ENCODE data around the gene DOCK1.
"Not testable (repeated sequence)": the region's sequence is repeated elsewhere in the genome, so short reads cannot be mapped to it uniquely, and the experiment has no call there.

DOCK1 gene

DNA sequence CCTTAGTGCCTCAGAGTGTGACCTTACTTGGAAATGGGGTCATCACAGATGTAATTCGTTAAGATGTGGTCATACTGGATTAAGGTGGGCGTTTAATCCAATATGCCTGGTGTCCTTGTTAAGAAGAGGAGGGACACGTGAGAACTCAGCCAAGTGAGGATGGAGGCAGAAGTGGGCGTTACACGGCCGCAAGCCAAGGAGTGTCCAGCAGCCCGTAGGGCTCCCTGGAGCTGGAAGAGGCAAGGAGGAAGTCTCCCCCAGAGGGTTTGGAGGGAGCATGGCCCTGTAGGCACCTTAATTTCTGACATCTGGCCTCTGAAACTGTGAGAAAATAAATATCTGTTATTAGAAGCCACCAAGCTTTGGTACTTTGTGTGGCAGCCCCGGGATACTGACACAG lies 21.3 kb downstream of the DOCK1 start:
- DNase-seq = no peak

GRCh38 chr10:126927799-126928198 lies 22.6 kb downstream of the DOCK1 start:
- no peak for DNase-seq

DNA sequence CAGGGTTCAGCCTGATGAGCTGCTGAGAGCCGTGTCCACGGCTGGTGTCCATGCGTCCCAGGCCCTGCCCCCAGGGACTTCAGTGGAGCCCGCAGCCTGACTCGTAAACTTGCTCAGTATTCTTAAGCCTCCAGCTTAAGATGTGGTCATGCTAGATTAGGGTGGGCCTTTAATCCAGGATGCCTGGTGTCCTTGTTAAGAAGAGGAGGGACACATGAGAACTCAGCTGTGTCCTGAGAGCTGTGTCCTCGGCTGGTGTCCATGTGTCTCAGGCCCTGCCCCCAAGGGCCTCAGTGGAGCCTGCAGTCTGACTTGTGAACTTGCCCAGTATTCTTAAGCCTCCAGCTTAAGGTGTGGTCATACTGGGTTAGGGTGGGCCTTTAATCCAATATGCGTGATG lies 23.0 kb downstream of the DOCK1 start:
- DNase-seq = no peak

DNA sequence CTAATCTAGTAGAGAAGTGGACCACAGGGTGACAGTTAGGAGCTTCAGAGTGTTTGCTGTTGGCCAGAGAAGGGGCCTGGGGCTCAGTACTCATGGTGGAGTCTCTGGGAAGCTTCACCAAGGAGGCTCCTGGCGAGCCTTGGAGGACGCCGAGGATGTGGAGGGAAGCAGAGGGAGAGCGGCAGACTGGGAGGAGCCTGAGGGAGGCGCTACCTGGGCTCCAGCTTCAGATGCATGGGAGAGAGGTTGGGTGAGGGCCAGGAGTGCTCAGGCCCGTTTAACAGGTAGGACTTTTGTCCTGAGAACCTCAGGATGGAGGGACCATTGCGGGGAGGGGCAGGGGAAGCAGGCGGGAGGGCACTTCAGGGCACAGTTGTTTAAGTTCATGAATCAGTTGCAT lies 24.2 kb downstream of the DOCK1 start:
- DNase-seq = no peak

- DNase-seq = no peak
Observed at GRCh38 chr10:126930131-126930882, 25.1 kb downstream of the DOCK1 start.

DNA sequence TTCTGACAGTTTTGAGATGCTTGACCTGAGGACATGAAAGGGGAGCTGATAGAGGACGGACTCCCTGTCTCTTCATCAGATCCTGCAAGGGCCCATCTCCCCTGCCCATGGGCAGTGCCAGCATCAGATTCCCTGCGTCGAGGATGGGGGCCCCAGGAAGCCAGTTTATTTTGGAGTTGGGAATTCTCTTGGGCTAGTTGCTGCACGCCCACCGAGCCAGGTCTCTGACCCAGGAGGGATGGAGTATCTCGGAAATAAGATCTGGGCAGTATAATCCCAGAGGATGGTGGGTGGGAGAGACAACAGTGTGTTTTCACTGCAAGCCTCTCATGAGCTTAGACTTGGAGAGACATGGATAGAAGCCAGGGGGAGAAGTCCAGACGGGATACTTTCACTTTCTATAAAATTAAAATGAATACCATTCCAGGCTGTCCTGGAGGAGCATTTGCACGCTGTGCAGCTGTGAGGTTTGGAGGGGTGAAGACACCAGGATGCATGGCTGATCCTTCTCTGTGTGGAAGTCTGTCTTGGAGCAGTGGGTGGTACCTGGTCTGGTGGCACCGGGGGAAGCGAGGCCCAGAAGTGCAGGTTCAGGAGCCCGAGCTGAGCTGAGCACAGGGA lies 25.8 kb downstream of the DOCK1 start:
- no peak for DNase-seq

DNA sequence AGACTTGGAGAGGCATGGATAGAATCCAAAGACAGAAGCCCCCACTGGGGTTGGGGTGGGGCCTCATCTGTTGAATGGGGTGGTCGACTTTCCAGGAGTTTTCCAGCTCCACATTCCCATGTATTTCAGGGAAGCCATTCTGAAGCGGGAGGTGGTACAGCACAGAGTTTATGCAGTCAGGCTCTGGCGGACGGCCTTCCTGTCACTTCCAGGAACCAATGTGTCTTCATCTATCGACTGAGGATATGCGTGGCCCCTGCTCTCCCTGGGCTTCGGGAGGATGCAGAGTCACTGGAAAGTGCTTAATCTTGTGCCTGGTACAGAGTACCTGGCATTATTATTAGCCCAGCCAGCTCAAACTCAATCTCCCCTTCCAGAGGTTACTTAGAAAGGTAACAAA lies 26.3 kb downstream of the DOCK1 start:
- no peak for DNase-seq

- DNase-seq = no peak
Observed at GRCh38 chr10:126932516-126932915, 27.3 kb downstream of the DOCK1 start.

DNA sequence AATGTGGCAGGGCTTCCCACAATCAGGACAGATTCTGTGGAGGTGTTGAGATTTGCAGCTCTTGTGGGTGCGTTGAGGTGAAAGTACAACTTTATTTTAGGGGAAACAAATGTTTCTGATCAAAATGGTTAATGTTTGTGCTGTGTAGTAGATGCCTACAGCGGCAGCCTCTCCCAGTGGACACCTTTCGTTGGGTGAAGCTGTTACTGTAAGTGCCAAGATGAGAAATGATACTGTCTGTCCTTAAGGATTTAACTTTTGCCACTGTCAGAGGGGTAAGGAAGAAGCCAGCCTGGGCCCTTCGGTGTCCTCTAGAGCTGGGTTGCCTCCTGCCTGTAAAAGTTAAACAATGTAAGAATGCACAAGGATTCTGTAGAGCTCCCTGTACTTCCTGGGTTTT lies 27.9 kb downstream of the DOCK1 start:
- DNase-seq = no peak

- DNase-seq = no peak
Observed at GRCh38 chr10:126935263-126935946, 30.2 kb downstream of the DOCK1 start.

- no peak for DNase-seq
Observed at GRCh38 chr10:126937026-126937425, 31.8 kb downstream of the DOCK1 start.

DNA sequence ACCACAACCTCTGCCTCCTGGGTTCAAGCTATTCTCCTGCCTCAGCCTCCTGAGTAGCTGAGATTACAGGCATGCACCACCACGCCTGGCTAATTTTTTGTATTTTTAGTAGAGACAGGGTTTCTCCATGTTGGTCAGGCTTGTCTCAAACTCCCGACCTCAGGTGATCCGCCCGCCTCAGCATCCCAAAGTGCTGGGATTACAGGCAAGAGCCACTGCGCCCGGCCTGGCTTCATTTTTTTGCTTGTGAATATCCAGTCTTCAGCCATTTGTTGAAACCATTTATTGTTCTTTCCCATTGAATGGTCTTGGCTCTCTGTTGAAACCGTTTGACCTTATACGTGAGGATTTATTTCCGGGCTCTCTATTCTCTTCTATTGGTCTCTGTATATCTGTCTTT lies 32.9 kb downstream of the DOCK1 start:
- DNase-seq = not testable (repeated sequence)

DNA sequence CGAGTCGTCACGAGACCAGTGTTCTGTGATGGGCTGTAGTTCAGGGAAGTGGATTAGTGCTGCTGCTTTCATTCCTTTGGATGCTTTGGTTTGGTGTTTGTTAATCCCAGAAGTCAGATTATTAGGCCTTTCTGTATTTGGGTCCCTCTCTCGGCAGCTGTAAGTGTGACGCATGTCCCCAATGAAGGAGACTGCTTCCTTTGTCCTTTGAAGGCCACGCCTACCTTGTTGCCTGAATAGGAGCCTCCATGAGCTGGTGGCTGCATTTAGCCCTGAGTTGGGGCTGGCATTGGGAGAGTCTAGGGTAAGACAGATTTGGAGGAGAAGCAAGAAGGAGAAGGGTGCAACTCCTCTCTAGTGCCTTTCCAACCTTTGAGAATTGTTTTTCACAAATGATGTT lies 34.5 kb downstream of the DOCK1 start:
- DNase-seq = peak; percentile 81

GRCh38 chr10:126940670-126941310 lies 35.6 kb downstream of the DOCK1 start:
- DNase-seq = no peak

DNA sequence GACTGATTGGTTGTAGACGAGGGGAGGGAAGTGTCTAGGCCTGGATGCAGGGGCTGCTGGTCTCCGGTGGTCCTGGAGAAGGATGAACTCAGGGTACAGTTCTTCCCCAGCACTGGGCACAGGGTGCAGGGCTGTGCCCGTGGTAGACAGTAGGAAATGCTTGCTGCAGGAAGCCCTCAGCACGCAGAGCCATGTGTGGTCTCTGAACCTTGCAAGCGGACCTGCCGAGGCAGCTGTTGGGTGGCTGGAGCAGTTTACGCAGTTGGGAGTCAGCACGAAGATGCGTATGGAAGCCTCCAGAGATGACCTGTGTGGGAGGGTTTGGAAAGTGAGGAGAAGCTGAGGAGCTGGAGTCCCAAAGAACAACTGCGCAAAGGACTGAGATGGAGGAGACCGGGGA lies 39.0 kb downstream of the DOCK1 start:
- no peak for DNase-seq

DNA sequence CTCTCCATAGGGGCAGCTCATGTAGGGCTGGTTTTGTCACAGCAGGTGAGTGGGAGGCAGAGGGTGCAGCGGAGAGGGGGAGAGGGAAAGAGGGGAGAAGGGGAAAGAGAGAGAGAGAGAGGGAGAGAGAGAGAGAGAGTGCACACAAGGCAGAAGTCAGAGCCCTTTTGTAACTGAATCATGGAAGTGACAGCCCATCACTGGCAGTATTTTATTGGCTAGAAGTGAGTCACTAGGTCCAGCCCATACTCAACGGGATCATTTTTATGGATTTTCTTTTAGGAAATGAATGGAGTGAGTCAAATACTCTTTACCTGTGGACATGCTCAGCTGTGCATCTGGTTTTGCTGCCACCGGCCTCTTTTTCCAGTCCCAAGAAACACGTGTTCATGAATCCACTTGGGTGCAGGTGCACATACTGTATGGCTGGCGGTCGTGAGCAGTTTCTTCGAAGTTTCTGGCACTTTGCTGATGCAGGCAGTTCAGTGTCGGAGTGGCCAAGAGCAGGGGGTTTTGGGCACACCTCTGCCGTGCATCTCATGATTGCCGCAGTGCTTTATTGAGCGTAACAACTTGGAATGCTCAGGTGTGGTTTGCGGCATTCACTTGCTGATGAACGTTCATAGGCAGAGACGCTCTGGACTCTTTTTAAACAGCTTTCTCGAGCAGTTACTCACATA lies 40.3 kb downstream of the DOCK1 start:
- no peak for DNase-seq

GRCh38 chr10:126946746-126947145 lies 41.5 kb downstream of the DOCK1 start:
- DNase-seq = no peak

GRCh38 chr10:126948355-126949160 lies 43.3 kb downstream of the DOCK1 start:
- no peak for DNase-seq

DNA sequence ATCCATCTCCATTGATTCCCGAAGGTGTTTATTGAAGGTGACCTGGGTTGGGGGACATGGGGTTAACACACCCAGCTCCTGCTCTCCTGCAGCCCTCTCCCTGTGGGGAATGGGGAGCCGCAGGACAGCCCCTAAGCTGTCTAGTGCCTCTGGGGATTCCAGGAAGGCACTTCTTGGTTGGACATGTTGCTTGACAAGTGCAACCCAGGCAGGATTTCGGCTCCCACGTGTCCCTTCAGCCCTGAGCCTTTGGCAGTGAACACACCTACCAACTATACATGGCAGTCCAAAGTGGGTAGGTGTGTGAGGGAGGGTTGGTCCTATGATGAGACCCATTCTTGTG lies 43.9 kb downstream of the DOCK1 start:
- no peak for DNase-seq

- DNase-seq = no peak
Observed at GRCh38 chr10:126950401-126951105, 45.3 kb downstream of the DOCK1 start.

DNA sequence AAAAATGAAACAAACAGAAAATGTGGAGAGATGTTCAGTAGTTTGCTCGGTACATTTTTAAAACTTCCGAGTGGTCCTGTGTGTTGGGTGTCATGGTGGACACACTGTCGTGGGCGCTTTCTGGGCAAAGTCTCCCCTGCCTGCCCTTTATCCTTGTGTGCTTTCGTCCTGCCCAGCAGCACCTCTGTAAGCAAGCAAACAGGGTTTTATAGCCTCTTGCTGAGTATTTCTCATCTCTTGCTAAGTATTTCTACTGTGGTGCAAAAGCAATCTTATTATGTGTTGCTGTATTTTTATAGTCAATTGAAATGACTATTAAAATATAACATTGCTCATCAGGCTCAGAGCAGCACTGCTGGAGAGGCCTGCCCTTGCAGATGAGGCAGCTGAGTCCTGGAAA lies 48.7 kb downstream of the DOCK1 start:
- no peak for DNase-seq

DNA sequence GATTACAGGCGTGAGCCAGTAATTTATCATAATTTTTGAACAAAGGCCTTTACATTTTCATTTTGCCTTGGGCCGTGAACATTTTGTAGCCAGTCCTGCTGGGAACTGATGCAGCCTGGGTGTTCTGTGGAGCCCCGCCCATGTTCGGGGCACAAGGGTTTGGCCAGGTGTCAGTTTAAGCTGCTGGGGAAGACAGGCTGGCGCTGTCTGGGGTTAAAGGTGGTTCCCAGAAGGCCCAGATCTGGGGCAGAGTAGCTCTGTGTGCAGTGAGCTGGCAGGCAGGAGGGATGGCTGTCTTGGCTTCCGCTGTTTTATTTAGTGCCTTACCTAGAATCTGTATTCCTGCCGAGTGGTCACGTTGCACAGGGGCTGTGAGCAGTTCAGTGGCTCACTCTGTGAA lies 50.2 kb downstream of the DOCK1 start:
- peak; percentile 32 for DNase-seq

Data from midbrain (tissue), 1 donor.